Effector memory CD8-positive, alpha-beta T cell (primary cell): Measurements from ENCODE around the gene C14orf93.
"Not testable (repeated sequence)": the region's sequence is repeated elsewhere in the genome, so short reads cannot be mapped to it uniquely, and the experiment has no call there.

Experiments used
- ATAC-seq: fragments of 150-1000 bp; cut with Tn5 transposase; replicated peaks from 2 replicates; pipeline ENCODE4 v1.10.0; 2021; ENCODE audit warnings: mild to moderate bottlenecking, moderate library complexity
- DNase-seq, 3 experiments: peaks; one replicate each; pipeline ENCODE4 v3.0.0; 2021
- H3K27ac Mint-ChIP-seq, 2 donors: one replicate each; pipeline ENCODE4 v1.8.0; 2022; ENCODE audit warnings: mild to moderate bottlenecking in 2 of 2, mixed read lengths in 2 of 2, moderate library complexity in 2 of 2
- H3K27me3 Mint-ChIP-seq, 2 donors: one replicate each; pipeline ENCODE4 v1.8.0; 2022; ENCODE audit warnings: mixed read lengths in 2 of 2
- H3K36me3 Mint-ChIP-seq: one replicate; pipeline ENCODE4 v1.8.0; 2022; ENCODE audit warnings: mild to moderate bottlenecking, moderate library complexity, mixed read lengths; ENCODE audit not compliant: insufficient read depth
- H3K4me1 Mint-ChIP-seq, 2 donors: one replicate each; pipeline ENCODE4 v1.8.0; 2022; ENCODE audit warnings: low read depth in 2 of 2, mixed read lengths in 2 of 2
- H3K4me3 Mint-ChIP-seq, 2 donors: one replicate each; pipeline ENCODE4 v1.8.0; 2022; ENCODE audit warnings: mild to moderate bottlenecking in 2 of 2, mixed read lengths in 2 of 2, moderate library complexity in 2 of 2
- H3K9me3 Mint-ChIP-seq, 2 donors: one replicate each; pipeline ENCODE4 v1.8.0; 2022; ENCODE audit warnings: mixed read lengths in 2 of 2

The C14orf93 gene

DNA sequence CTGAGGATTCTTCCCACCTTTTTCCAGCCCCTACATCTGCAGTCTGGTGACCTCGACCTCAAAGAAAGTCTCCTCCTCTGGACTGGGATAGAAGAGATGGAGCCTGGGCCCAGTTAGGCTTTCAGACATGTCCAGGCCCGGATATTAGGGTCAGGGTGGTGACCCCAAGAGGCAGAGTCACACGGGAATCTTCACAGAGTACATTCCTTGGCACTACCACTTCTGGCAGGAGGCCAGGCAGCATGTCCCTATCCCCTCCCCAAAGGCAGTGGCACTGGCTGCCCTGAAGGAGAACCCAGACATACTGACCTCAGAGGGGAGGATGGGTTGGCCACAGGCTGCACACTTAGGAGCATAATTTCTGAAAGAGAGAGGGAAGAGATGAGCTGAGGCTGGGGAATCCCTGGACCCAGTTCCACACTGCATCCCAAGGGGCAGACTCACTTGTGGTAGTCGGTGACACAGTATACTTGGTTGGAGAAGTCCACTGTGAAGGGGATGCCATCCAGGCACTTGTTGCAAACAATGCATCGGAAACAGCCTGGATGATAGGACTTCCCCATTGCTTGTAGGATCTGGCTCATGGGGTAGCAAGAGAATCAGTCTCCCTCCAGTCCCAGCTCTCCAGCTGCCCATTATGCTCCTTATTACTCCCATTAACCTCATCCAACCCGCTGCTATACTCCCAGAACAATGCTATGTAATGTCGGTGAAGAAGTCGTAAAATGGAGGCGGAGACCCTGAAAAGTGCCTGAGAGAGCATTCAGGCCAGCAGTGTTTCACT lies 35.2 kb downstream of the C14orf93 start:
- Mint-ChIP-seq H3K4me3 (no peak overlapping the region), H3K27me3 (peaks cover 10 to 34% of the 10 kb centered on the region in 2 donors), H3K4me1 (no peaks in the 10 kb centered on the region), H3K36me3 (no peaks in the 10 kb centered on the region), H3K9me3 (no peaks in the 10 kb centered on the region), H3K27ac (no peak overlapping the region)
- DNase-seq, result no peak
- no peak for ATAC-seq

DNA sequence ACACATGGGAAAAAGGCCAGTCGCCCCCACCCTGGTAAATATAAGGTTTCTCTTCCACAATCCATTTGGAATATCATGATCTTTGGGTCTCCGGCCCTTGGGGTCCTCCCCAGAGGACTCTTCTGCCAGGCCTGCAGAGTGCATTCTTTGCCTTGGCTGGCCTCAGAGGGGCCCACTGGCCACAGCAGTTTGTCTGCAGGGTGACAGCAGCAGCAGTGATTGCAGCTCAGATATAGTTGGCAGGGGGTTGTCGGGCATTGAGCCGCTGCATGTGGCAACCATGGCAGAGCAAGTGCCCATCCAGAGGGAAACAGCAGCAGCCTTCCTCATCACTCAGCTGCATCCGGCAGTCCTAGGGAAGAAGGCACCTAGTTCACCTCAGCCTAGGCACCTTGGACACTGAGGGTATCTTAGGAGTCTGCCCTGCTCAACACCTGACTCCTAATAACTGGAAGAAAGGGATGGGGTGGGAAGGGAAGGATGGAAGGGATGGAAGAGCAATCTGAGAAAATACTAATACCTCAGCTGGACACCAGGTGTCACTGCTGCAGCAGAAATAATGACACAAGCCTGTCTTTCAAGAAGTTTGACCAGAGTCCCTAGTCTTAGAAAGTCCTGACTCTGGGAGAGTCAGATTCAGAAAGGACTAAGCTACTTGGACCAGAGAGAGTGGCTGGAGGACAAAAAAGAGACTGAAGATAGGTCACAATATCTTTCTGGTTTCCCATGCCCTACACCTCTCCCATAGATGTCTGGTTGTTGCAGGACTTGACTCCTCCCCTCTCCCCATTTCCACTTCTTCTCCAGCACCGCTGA lies 36.5 kb downstream of the C14orf93 start:
- H3K27ac Mint-ChIP-seq, result no peak overlapping the region
- H3K4me3 Mint-ChIP-seq, result no peak overlapping the region
- DNase-seq, result peak; percentile 26 to 51 (median 32)
- H3K27me3 Mint-ChIP-seq, result peaks cover 18 to 39% of the 10 kb centered on the region in 2 donors
- H3K9me3 Mint-ChIP-seq, result no peaks in the 10 kb centered on the region
- no peaks in the 10 kb centered on the region for H3K36me3 Mint-ChIP-seq
- no peaks in the 10 kb centered on the region for H3K4me1 Mint-ChIP-seq
- ATAC-seq, result peak; percentile 26

GRCh38 chr14:22972313-22972930 lies 37.5 kb downstream of the C14orf93 start:
- Mint-ChIP-seq H3K27me3 (peaks cover 18 to 41% of the 10 kb centered on the region in 2 donors), H3K4me3 (no peak overlapping the region), H3K9me3 (no peaks in the 10 kb centered on the region)

DNA sequence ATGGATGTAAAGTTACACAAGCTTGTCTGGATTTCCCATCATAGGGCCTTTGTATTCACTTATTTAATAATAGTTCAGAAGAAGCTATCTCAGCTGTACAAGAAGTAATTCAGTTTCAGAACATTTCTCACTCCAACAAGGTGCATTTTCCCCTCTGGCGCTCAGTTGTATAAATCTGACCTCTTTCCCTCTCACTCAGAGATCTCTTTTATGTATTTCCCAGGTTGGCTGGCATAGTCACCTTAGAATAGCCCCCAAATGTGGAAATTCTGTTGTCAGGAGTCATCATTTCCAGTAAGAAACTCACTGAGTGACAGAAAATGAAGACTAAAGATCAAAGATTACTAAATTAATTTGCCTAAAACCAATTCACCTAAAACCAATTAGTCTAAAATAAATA lies 38.8 kb downstream of the C14orf93 start:
- H3K9me3 Mint-ChIP-seq, result no peaks in the 10 kb centered on the region
- H3K27me3 Mint-ChIP-seq, result peaks cover 12 to 38% of the 10 kb centered on the region in 2 donors
- H3K4me1 Mint-ChIP-seq, result no peaks in the 10 kb centered on the region
- H3K4me3 Mint-ChIP-seq, result no peak overlapping the region
- ATAC-seq (no peak), DNase-seq (no peak)
- peaks cover 3% of the 10 kb centered on the region for H3K36me3 Mint-ChIP-seq
- H3K27ac Mint-ChIP-seq, result no peak overlapping the region

More at GRCh38 chr14:22972313-22972930, 37.5 kb downstream of the C14orf93 start:
- no peak overlapping the region for H3K27ac Mint-ChIP-seq
- DNase-seq (no peak), ATAC-seq (no peak)
- no peaks in the 10 kb centered on the region for H3K4me1 Mint-ChIP-seq
- H3K36me3 Mint-ChIP-seq, result no peaks in the 10 kb centered on the region

DNA sequence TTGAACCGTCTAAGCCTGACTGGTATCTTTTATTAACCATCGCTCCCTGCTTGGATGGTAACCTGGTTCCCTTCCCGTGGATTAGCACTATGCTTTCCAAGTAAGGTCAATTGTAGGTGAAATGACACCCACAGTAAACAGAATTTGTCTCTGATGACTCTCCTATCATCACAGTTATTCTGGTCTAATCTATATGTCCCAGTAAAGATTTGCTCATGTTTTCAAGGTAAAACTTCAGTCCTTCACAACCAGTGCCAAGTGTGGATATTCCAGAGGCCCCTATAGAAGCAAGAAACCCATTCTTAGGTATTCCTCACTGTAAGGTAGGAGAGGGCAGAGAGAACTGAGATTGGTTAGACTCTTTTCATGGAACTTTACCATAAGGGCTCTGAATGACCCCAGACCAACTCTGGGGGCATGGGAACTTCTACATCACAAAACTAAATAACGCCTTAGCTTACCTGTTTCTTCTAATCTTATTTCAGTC lies 43.1 kb downstream of the C14orf93 start:
- H3K9me3 Mint-ChIP-seq, result no peaks in the 10 kb centered on the region
- H3K4me1 Mint-ChIP-seq, result no peaks in the 10 kb centered on the region
- peaks cover 8 to 24% of the 10 kb centered on the region in 2 donors for H3K27me3 Mint-ChIP-seq
- ATAC-seq (no peak), DNase-seq (no peak)
- no peak overlapping the region for H3K4me3 Mint-ChIP-seq
- H3K36me3 Mint-ChIP-seq, result peaks cover 3% of the 10 kb centered on the region
- H3K27ac Mint-ChIP-seq, result no peak overlapping the region

DNA sequence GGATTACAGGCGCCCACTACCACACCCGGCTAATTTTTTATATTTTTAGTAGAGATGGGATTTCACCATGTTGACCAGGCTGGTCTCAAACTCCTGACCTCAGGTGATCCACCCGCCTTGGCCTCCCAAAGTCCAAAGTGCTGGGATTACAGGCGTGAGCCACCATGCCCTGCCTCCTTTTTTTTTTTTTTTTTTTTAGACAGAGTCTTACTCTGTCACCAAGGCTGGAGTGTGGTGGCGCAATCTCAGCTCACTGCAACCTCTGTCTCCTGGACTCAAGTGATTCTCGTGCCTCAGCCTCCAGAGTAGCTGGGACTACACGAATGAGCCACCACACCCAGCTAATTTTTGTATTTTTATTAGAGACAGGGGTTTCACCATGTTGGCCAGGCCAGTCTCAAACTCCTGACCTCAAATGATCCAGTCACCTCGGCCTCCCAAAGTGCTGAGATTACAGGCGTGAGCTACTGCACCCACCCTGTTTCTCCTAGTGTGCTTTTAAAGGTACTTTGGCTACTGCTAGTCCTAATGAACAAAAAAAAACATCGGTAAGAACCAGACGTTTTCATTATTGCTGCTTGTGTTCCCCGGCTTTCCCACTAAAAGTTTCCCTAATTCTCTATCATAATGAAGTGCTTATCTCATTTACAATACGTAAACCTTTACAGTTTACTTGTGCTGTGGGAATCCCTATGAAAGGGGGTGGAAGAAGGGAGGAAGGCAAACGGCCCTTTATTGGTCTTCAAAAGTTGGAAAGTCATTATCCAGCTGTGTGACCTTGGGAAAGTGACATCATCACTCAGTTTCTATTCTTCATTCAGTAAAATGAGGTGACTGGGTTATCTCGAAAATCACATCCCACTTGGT lies 43.8 kb downstream of the C14orf93 start:
- not testable (repeated sequence) for H3K4me1 Mint-ChIP-seq, H3K27ac Mint-ChIP-seq, ATAC-seq, H3K36me3 Mint-ChIP-seq, DNase-seq, H3K9me3 Mint-ChIP-seq, H3K4me3 Mint-ChIP-seq
- peaks cover 8 to 24% of the 10 kb centered on the region in 2 donors for H3K27me3 Mint-ChIP-seq

DNA sequence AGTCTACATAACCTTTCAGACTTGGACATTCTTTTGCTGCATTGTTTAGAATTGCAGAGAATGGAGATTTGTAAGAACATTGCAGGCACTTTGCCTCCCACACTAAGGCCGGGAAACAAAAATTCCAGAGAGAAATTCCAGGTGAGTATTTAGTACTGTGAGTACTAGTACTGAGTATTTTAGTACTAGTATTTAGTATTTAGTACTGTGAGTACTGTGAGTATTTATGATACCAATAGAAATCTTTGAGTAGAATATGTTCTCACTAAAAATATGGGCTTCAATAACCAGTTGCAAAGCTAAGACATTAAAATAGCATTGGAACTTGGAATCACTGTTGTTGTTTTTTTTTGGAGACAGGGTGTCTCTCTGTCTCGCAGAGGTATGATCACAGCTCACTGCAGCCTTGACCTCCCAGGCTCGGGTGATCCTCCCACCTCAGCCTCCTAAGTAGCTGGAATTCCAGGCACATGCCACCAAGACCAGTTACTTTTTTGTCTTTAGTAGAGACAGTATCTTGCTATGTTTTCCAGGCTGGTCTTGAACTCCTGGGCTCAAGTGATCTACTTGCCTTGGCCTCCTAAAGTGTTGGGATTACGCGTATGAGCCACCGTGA lies 47.8 kb downstream of the C14orf93 start:
- peaks cover 0 to 5% of the 10 kb centered on the region in 2 donors for H3K27me3 Mint-ChIP-seq
- ATAC-seq, result no peak
- H3K9me3 Mint-ChIP-seq, result no peaks in the 10 kb centered on the region
- H3K4me1 Mint-ChIP-seq, result peaks cover 0 to 3% of the 10 kb centered on the region in 2 donors
- peaks cover 6% of the 10 kb centered on the region for H3K36me3 Mint-ChIP-seq
- DNase-seq, result no peak
- no peak overlapping the region for H3K4me3 Mint-ChIP-seq
- no peak overlapping the region for H3K27ac Mint-ChIP-seq

DNA sequence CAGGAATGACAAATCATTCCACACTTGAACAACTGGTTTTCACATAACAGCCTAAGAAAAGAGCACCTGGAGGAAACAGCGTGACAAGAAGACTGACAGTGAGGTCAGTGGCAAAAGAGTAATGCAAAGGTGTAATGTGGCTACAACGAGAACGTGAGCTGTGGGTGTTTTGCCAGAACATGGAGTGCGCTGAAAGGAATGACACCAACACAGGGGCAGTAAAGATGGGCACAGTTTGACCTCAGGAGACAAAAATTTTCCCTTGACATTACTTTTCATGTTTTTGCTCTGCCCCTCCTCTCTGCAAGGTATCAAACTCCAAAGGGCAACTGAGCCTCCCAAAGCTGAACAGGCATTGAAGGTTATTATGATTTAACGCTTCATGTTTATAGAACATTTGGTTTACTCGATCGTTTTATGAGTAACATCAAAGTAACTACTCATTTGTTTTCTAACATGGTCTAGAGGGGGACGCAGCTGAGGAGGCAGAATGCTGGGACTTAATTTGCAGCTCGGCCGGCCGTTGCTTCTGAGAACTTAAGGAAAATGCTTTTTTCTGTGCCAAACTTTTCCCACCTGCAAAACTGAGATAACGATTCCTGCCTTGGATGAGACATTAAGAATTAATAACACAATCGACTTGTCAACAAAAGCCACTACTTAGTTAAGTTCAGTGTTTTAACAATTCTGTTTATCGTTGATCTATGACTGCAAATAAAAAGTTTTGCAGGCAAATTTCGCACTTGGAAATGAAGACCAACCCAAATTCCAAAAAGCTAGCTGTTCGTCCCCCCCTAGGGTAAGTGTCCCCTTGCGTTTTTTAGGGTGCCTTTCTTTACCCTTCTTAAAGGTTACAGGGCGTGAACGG lies 54.0 kb downstream of the C14orf93 start:
- Mint-ChIP-seq H3K36me3 (peaks cover 17% of the 10 kb centered on the region), H3K27ac (peak overlapping the region; percentile 90 to 95), H3K9me3 (no peaks in the 10 kb centered on the region), H3K4me3 (peak overlapping the region; percentile 90 to 92), H3K4me1 (peaks cover 12 to 13% of the 10 kb centered on the region in 2 donors), H3K27me3 (no peaks in the 10 kb centered on the region)
- no peak for DNase-seq
- ATAC-seq, result no peak

GRCh38 chr14:22952418-22952817 lies 57.5 kb downstream of the C14orf93 start:
- H3K36me3 Mint-ChIP-seq, result peaks cover 27% of the 10 kb centered on the region
- ATAC-seq (no peak), DNase-seq (no peak)
- H3K27ac Mint-ChIP-seq, result no peak overlapping the region
- no peaks in the 10 kb centered on the region for H3K9me3 Mint-ChIP-seq
- peaks cover 10 to 13% of the 10 kb centered on the region in 2 donors for H3K4me1 Mint-ChIP-seq
- H3K4me3 Mint-ChIP-seq, result no peak overlapping the region
- no peaks in the 10 kb centered on the region for H3K27me3 Mint-ChIP-seq

DNA sequence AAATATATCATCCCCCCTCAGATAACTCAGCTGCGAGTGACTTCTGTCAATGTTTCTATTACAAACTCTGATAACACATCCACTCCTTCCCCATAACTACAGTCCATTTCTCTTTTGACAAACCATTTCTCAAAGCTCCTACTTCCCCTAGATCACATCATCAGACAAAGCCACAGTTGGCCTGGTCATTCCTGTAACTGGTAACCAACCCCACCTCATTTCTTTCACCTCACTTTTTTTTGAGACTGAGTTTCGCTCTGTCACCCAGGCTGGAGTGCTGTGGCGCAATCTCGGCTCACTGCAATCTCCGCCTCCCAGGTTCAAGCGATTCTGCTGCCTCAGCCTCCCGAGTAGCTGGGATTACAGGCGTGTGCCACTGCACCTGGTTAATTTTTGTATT lies 58.1 kb downstream of the C14orf93 start:
- not testable (repeated sequence) for DNase-seq, H3K27me3 Mint-ChIP-seq, ATAC-seq, H3K4me3 Mint-ChIP-seq, H3K9me3 Mint-ChIP-seq
- H3K4me1 Mint-ChIP-seq, result peaks cover 10 to 13% of the 10 kb centered on the region in 2 donors
- peak overlapping the region in 1 of 2 donors; percentile 1 for H3K27ac Mint-ChIP-seq
- peaks cover 27% of the 10 kb centered on the region for H3K36me3 Mint-ChIP-seq

DNA sequence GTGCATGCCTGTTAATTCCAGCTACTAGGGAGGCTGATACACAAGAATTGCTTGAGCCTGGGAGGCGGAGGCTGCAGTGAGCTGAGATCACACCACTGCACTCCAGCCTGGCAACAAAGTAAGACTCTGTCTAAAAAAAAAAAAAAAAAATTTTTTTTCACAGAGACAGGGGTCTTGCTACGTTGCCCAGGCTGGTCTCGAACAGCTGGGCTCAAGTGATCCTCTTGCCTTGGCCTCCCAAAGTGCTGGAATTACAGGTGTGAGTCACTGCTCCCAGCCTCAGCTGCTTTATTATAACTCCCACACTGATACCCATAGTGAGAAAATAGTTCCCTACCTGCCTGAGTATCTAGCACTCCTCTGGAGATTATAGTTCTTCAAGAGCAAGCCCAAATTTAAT lies 64.3 kb downstream of the C14orf93 start:
- Mint-ChIP-seq H3K27me3 (no peaks in the 10 kb centered on the region), H3K4me1 (no peaks in the 10 kb centered on the region), H3K36me3 (peaks cover 13% of the 10 kb centered on the region), H3K27ac (no peak overlapping the region), H3K4me3 (no peak overlapping the region), H3K9me3 (no peaks in the 10 kb centered on the region)
- DNase-seq (no peak), ATAC-seq (no peak)

DNA sequence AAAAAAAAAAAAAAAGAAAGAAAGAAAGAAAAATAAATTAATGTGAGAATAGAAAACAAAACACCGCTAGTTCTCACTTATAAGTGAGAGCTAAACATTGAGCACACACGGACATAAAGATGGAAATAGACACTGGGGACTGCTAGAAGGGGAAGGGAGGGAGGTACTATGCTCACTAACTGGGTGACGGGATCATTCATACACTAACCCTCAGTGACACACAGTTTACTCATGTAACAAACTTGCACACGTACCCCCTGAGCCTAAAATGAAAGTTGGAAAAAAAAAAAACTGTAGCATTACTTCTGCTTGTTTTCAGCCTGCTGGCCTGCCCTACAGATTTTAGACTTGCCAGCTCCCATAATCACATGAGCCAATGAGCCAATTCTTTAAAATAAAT lies 70.3 kb downstream of the C14orf93 start:
- Mint-ChIP-seq H3K9me3 (no peaks in the 10 kb centered on the region), H3K4me3 (no peak overlapping the region), H3K36me3 (peaks cover 6% of the 10 kb centered on the region), H3K4me1 (no peaks in the 10 kb centered on the region), H3K27ac (no peak overlapping the region), H3K27me3 (no peaks in the 10 kb centered on the region)
- no peak for ATAC-seq
- DNase-seq, result no peak
